Measurements from ENCODE around the gene SLC22A15. TPM values are rescaled to one million over a fixed set of nuclear protein-coding genes. Genes with fewer than 3 reads are reported as not detected.
A peak's percentile ranks its signal among the peaks of the same experiment; 100 is the strongest.

The SLC22A15 gene
- total RNA-seq, 1 donor from 2014 or later: 4.6 TPM

DNA sequence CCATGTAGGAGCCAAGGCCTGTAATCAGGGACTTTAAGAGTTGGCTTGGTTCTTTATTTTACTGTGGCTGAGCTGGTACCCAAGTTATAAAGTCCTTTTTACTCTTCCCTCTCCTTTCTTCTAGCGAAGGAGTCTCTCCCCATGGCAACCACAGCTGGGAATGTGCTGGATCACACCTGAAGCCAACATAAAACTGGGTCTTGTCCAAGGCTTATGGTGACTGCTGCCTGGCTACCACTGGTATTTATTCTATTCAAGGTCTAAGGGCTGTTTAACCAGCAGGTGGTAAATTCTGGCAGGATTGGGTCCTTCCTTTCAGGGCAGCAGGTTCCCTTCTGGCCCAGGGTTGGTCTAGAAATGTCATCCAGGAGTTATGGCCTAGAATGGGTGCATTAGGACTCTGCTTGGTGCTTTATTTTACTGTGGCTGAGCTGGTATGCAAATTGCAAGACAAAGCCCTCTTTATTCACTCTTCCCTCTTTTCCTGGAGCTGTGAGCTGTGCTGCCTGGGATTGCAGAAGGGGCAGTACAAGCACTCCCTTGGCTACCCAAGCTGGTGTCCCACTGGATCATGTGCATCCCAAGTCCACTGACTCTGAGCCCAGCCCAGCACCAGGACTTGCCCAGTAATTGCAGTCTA is 26.6 kb downstream of the SLC22A15 start:
- TF ChIP-seq, protein P1, sequence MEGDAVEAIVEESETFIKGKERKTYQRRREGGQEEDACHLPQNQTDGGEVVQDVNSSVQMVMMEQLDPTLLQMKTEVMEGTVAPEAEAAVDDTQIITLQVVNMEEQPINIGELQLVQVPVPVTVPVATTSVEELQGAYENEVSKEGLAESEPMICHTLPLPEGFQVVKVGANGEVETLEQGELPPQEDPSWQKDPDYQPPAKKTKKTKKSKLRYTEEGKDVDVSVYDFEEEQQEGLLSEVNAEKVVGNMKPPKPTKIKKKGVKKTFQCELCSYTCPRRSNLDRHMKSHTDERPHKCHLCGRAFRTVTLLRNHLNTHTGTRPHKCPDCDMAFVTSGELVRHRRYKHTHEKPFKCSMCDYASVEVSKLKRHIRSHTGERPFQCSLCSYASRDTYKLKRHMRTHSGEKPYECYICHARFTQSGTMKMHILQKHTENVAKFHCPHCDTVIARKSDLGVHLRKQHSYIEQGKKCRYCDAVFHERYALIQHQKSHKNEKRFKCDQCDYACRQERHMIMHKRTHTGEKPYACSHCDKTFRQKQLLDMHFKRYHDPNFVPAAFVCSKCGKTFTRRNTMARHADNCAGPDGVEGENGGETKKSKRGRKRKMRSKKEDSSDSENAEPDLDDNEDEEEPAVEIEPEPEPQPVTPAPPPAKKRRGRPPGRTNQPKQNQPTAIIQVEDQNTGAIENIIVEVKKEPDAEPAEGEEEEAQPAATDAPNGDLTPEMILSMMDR (IDR thresholded peaks at IDR 0.05): no peak
- Mint-ChIP-seq H3K27me3 (no peaks in the 10 kb centered on the region), H3K4me1 (peaks cover 21% of the 10 kb centered on the region), H3K36me3 (ENCODE audit: low read depth) (peaks cover 25% of the 10 kb centered on the region), H3K27ac (no peak overlapping the region), H3K4me3 (no peak overlapping the region), H3K9me3 (peaks cover 17% of the 10 kb centered on the region)
- no peak for ATAC-seq (ENCODE audit: low read depth)
- DNase-seq: no peak
- ChIA-PET CTCF (no interaction called here), POLR2A (no interaction called here)
- intact Hi-C loops (cut with micrococcal nuclease): no loop called here

DNA sequence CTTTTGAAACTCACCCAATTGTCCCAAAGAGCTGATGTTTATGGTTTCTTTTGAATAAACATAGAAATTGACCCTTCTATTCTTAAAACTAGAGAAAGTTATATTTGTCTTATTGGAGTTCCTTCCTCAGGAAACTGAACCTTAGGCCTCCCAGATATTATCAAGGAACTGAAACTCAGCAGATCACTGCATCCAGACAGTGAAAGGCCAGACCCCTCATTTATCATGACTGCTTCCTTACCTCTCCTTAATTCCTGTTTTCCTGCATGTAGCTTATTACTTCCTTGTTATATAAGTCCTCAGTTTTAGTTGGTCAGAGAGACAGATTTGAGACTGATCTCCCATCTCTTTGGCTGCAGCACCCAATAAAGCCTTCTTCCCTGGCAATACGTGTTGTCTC is 27.5 kb downstream of the SLC22A15 start:
- TF ChIP-seq, protein P1 (IDR thresholded peaks at IDR 0.05): no peak
- ATAC-seq (ENCODE audit: low read depth): no peak
- intact Hi-C loops (cut with micrococcal nuclease): no loop called here
- no peak overlapping the region for H3K4me3 Mint-ChIP-seq
- H3K36me3 Mint-ChIP-seq (ENCODE audit: low read depth): peaks cover 16% of the 10 kb centered on the region
- CTCF ChIA-PET: no interaction called here
- no peak overlapping the region for H3K27ac Mint-ChIP-seq
- POLR2A ChIA-PET: no interaction called here
- H3K27me3 Mint-ChIP-seq: no peaks in the 10 kb centered on the region
- DNase-seq: no peak
- H3K9me3 Mint-ChIP-seq: peaks cover 8% of the 10 kb centered on the region
- peaks cover 21% of the 10 kb centered on the region for H3K4me1 Mint-ChIP-seq

DNA sequence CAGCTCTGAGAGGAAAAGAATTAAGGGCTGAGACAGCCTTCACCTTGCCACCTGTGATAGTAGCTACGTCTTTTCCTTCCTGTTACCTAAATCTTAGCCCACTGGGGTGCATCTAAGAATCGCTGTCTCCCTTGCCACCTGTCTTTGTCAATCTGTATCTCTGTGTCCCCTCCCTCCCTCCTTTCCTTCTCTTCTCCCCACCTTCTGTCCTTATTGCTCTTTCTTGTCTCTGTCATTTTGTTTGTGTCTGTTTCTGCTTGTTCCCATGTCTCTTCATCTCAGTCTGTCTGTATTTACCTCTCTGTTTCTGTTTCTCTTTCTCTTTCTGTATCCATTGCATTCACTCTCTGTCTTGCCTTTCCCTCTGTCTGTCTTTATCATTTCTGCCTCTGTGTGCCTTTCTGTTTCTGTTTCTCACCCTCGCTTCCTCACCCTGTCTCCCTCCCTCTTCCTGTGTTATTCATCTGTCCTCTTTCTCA is 30.2 kb downstream of the SLC22A15 start:
- intact Hi-C loops (cut with micrococcal nuclease): no loop called here
- DNase-seq (no peak), ATAC-seq (ENCODE audit: low read depth) (no peak)
- Mint-ChIP-seq H3K9me3 (peaks cover 3% of the 10 kb centered on the region), H3K4me1 (peaks cover 21% of the 10 kb centered on the region), H3K4me3 (peak overlapping the region; percentile 61), H3K27me3 (no peaks in the 10 kb centered on the region), H3K27ac (peak overlapping the region; percentile 42), H3K36me3 (ENCODE audit: low read depth) (peaks cover 4% of the 10 kb centered on the region)
- TF ChIP-seq, protein P1 (IDR thresholded peaks at IDR 0.05): no peak
- ChIA-PET POLR2A (no interaction called here), CTCF (no interaction called here)

DNA sequence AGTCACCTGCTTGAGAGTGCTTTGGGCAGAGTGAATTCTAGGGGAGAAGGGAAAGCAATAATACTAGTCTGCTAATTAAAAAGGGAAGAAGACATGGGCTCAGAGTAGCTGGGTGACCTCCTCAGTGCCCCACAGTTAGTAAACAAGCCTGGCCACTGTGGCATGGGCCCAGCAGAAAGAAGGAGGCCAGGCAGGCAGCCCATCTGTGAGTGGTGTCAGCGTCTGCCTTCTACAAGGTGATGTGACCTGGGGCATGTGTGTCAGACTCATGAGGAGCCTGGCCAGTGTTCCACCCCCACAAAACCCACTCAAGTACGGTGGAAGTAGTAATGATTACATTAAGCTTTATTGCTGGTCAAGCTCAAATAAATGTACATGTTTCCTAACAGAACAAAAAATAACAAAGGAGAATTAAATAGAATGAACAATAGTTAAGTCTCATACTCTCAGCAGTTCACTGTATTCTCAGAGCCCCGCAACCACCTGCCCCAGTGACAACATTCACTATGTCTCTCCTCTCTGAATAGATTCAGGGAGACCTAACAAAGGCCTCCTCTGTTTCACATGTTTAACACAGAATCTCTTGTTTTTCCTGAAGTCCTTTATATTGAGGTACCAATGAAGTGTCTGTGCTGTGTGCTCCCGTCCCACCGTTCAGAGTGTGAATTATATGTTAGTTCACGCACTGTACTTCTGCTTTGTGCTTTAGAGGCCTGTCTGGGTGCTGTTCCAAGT is 32.5 kb downstream of the SLC22A15 start:
- H3K9me3 Mint-ChIP-seq: no peaks in the 10 kb centered on the region

DNA sequence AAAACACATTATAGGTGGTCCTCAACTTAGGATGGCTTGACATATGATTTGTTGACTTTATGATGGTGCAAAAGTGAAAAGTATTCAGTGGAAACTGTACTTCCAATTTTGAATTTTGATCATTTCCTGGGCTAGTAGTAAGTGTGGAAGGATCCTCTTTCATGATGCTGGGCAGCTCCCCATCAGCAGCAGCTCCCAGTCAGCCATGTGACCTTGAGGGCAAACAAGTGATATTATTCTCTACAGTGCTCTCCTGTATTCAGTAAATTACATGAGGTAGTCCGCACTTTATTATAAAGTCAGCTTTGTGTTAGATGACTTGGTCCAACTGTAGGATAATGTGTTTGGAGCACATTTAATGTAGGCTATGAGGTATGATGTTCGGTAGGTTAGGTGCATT is 36.4 kb downstream of the SLC22A15 start:
- intact Hi-C loops (cut with micrococcal nuclease): no loop called here
- Mint-ChIP-seq H3K36me3 (ENCODE audit: low read depth) (no peaks in the 10 kb centered on the region), H3K27me3 (no peaks in the 10 kb centered on the region), H3K27ac (no peak overlapping the region), H3K4me3 (no peak overlapping the region), H3K9me3 (no peaks in the 10 kb centered on the region), H3K4me1 (no peaks in the 10 kb centered on the region)
- no peak for DNase-seq
- POLR2A ChIA-PET: no interaction called here
- TF ChIP-seq, protein P1 (IDR thresholded peaks at IDR 0.05): no peak
- ATAC-seq (ENCODE audit: low read depth): no peak
- CTCF ChIA-PET: no interaction called here

More for the DNA sequence above, 32.5 kb downstream of the SLC22A15 start:
- TF ChIP-seq, protein P1 (IDR thresholded peaks at IDR 0.05): no peak
- Mint-ChIP-seq H3K27ac (no peak overlapping the region), H3K36me3 (ENCODE audit: low read depth) (no peaks in the 10 kb centered on the region), H3K4me3 (no peak overlapping the region), H3K27me3 (no peaks in the 10 kb centered on the region), H3K4me1 (peaks cover 13% of the 10 kb centered on the region)
- ATAC-seq (ENCODE audit: low read depth) (no peak), DNase-seq (no peak)
- CTCF ChIA-PET: no interaction called here
- intact Hi-C loops (cut with micrococcal nuclease): no loop called here
- POLR2A ChIA-PET: no interaction called here

Data from activated B cell treated with CpG ODN at 0.5 μM for 24 hours (primary cell).